Neural crest cell (in vitro differentiated cells): Measurements from ENCODE around the gene CTIF. TPM values are rescaled to one million over a fixed set of nuclear protein-coding genes. Genes with fewer than 3 reads are reported as not detected.
"Not testable (repeated sequence)": the region's sequence is repeated elsewhere in the genome, so short reads cannot be mapped to it uniquely, and the experiment has no call there.

Experiments used
- DNase-seq: peaks from one replicate; pipeline ENCODE4 v3.0.0; 2021; ENCODE audit warnings: low read depth, mixed read lengths, low spot score
- H3K27ac Mint-ChIP-seq: one replicate; pipeline ENCODE4 v1.8.0; 2021; ENCODE audit warnings: mild to moderate bottlenecking, mixed read lengths; ENCODE audit not compliant: unreplicated experiment
- H3K27me3 Mint-ChIP-seq: 2 replicates; pipeline ENCODE4 v1.8.0; 2021; ENCODE audit warnings: low read depth, mild to moderate bottlenecking, mixed read lengths
- H3K36me3 Mint-ChIP-seq: 2 replicates; pipeline ENCODE4 v1.8.0; 2021; ENCODE audit warnings: low read depth, mild to moderate bottlenecking, mixed read lengths
- H3K4me1 Mint-ChIP-seq: 2 replicates; pipeline ENCODE4 v1.8.0; 2021; ENCODE audit warnings: mixed read lengths
- H3K4me3 Mint-ChIP-seq: one replicate; pipeline ENCODE4 v1.8.0; 2021; ENCODE audit warnings: mild to moderate bottlenecking, mixed read lengths
- H3K9me3 Mint-ChIP-seq: 2 replicates; pipeline ENCODE4 v1.8.0; 2021; ENCODE audit warnings: mixed read lengths
- CTCF ChIP-seq: fragments of 200-600 bp; sonication (generic); conservative IDR thresholded peaks from 2 replicates; pipeline ENCODE4 v1.5.0; 2021; ENCODE audit warnings: antibody characterized with exemption, mild to moderate bottlenecking
- total RNA-seq: library from RNA; stranded (reverse); gene quantifications from 2 replicates; pipeline ENCODE4 v1.2.1, GENCODE V29; 2021

CTIF gene
- total RNA-seq, 1 donor from 2014 or later = 52.6 TPM

DNA sequence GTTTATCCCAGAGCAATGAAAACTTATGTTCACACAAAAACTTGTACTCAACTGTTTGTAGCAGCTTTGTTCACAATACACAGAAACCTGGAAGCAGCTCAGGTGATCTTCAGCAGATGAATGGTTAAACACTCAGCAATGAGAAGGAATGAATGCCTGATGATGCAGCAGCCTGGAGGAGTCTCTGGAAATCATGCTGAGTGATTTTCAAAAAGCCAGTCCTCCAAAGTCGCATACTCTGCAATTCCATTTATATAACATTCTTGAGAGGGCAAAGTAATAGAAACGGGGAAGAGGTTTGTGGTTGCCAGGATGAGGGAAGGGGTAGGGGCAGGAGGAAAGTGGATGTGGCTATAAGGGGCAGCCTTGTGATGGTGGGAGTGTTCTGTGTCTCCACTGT lies 108.1 kb downstream of the CTIF start:
- no peak for DNase-seq
- Mint-ChIP-seq H3K4me3 (no peak overlapping the region), H3K4me1 (peaks cover 3% of the 10 kb centered on the region), H3K9me3 (peaks cover 11% of the 10 kb centered on the region), H3K27ac (no peak overlapping the region), H3K36me3 (peaks cover 20% of the 10 kb centered on the region), H3K27me3 (no peaks in the 10 kb centered on the region)
- no peak for TF ChIP-seq CTCF

DNA sequence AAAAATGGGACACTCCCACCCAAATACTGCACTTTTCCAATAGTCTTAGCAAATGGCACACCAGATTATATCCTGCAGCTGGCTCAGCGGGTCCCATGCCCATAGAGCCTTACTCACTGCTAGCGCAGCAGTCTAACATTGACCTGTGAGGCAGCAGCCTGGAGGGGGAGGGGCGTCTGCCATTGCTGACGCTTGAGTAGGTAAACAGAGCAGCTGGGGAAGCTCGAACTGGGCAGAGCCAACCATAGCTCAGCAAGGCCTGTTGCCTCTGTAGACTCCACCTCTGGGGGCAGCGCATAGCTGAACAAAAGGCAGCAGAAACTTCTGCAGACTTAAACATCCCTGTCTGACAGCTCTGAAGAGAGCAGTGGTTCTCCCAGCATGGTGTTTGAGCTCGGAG lies 110.4 kb downstream of the CTIF start:
- no peak for DNase-seq
- peaks cover 16% of the 10 kb centered on the region for H3K36me3 Mint-ChIP-seq
- H3K4me3 Mint-ChIP-seq = no peak overlapping the region
- H3K9me3 Mint-ChIP-seq = peaks cover 8% of the 10 kb centered on the region
- H3K4me1 Mint-ChIP-seq = no peaks in the 10 kb centered on the region
- no peak overlapping the region for H3K27ac Mint-ChIP-seq
- TF ChIP-seq CTCF = no peak
- no peaks in the 10 kb centered on the region for H3K27me3 Mint-ChIP-seq

DNA sequence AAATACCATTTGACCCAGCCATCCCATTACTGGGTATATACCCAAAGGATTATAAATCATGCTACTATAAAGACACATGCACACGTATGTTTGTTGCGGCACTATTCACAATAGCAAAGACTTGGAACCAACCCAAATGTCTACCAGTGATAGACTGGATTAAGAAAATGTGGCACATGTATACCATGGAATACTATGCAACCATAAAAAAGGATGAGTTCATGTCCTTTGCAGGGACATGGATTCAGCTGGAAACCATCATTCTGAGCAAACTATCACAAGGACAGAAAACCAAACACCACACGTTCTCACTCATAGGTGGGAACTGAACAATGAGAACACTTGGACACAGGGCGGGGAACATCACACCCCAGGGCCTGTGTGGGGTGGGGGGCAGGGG lies 115.8 kb downstream of the CTIF start:
- DNase-seq, H3K4me3 Mint-ChIP-seq, H3K27ac Mint-ChIP-seq, H3K27me3 Mint-ChIP-seq, H3K9me3 Mint-ChIP-seq: not testable (repeated sequence)
- H3K4me1 Mint-ChIP-seq = peaks cover 12% of the 10 kb centered on the region
- H3K36me3 Mint-ChIP-seq = peaks cover 12% of the 10 kb centered on the region

GRCh38 chr18:48655508-48655907 lies 116.7 kb downstream of the CTIF start:
- no peak for DNase-seq
- Mint-ChIP-seq H3K27ac (no peak overlapping the region), H3K4me1 (peaks cover 12% of the 10 kb centered on the region), H3K27me3 (no peaks in the 10 kb centered on the region), H3K9me3 (peaks cover 4% of the 10 kb centered on the region), H3K4me3 (no peak overlapping the region), H3K36me3 (peaks cover 5% of the 10 kb centered on the region)
- TF ChIP-seq CTCF = no peak

GRCh38 chr18:48656176-48656575 lies 117.3 kb downstream of the CTIF start:
- DNase-seq = no peak
- TF ChIP-seq CTCF = no peak
- H3K27ac Mint-ChIP-seq = peak overlapping the region; percentile 48
- no peak overlapping the region for H3K4me3 Mint-ChIP-seq
- peaks cover 3% of the 10 kb centered on the region for H3K9me3 Mint-ChIP-seq
- H3K27me3 Mint-ChIP-seq = no peaks in the 10 kb centered on the region
- peaks cover 4% of the 10 kb centered on the region for H3K36me3 Mint-ChIP-seq
- peaks cover 17% of the 10 kb centered on the region for H3K4me1 Mint-ChIP-seq

- H3K4me1 Mint-ChIP-seq = peaks cover 20% of the 10 kb centered on the region
- H3K36me3 Mint-ChIP-seq = peaks cover 4% of the 10 kb centered on the region
- H3K9me3 Mint-ChIP-seq = peaks cover 3% of the 10 kb centered on the region
These were observed 117.8 kb downstream of the CTIF start for GRCh38 chr18:48656582-48656981.

More at GRCh38 chr18:48656582-48656981, 117.8 kb downstream of the CTIF start:
- peak overlapping the region; percentile 48 for H3K27ac Mint-ChIP-seq
- no peak for TF ChIP-seq CTCF
- DNase-seq = no peak
- no peaks in the 10 kb centered on the region for H3K27me3 Mint-ChIP-seq
- H3K4me3 Mint-ChIP-seq = no peak overlapping the region
